PC-3 (cell line): ENCODE results near the gene DDX24. TPM values are rescaled to one million over a fixed set of nuclear protein-coding genes. Genes with fewer than 3 reads are reported as not detected.

Experiments used
- ATAC-seq: fragments of 200-7000 bp; cut with Tn5 transposase; 2 replicates; pipeline ENCODE4 v1.9.1; 2020; ENCODE audit warnings: mild to moderate bottlenecking, moderate library complexity
- BruUV-seq: library from RNA; stranded (reverse); fragments of 400-500 nt; replicated peaks from 2 replicates; lab custom pipeline; 2021; lab: Mats Ljungman, UMichigan
- CTCF ChIA-PET: fragments of 300-600 bp; sonication (Branson Sonifier 250); formaldehyde crosslinking; loops from one replicate; lab custom pipeline; 2022; ENCODE audit warnings: antibody characterized with exemption; lab: Charles Lee
- POLR2A ChIA-PET: fragments of 300-600 bp; sonication (Branson Sonifier 250); formaldehyde crosslinking; loops from one replicate; lab custom pipeline; 2022; ENCODE audit warnings: antibody characterized with exemption; ENCODE audit not compliant: unreplicated experiment; lab: Charles Lee
- DNase-seq: peaks from one replicate; pipeline ENCODE4 v3.0.0-alpha.2; 2015
- H2AFZ ChIP-seq: fragments of 300-600 bp; sonication (generic); 2 replicates; pipeline ENCODE4 v1.6.0; 2016; ENCODE audit warnings: antibody characterized with exemption, low read length
- H3F3A ChIP-seq: fragments of 300-600 bp; sonication (generic); one replicate; pipeline ENCODE4 v1.6.0; 2017; ENCODE audit warnings: antibody characterized with exemption, low read length, control low read depth, mild to moderate bottlenecking; ENCODE audit not compliant: unreplicated experiment
- H3K27ac ChIP-seq: fragments of 300-600 bp; sonication (generic); 2 replicates; pipeline ENCODE4 v1.5.1; 2016; ENCODE audit warnings: mild to moderate bottlenecking, low read length
- H3K27me3 ChIP-seq: fragments of 300-600 bp; sonication (generic); 2 replicates; pipeline ENCODE4 v1.6.1; 2016; ENCODE audit warnings: low read length, mixed read lengths
- H3K36me3 ChIP-seq: fragments of 300-600 bp; sonication (generic); 2 replicates; pipeline ENCODE4 v1.6.1; 2016; ENCODE audit warnings: low read depth, mixed run types, low read length, mixed read lengths
- H3K4me1 ChIP-seq: fragments of 300-600 bp; sonication (generic); 2 replicates; pipeline ENCODE4 v1.5.1; 2016; ENCODE audit warnings: low read length; ENCODE audit not compliant: insufficient read depth
- H3K4me2 ChIP-seq: fragments of 300-600 bp; sonication (generic); 2 replicates; pipeline ENCODE4 v1.6.0; 2016; ENCODE audit warnings: low read length
- H3K4me3 ChIP-seq: fragments of 300-600 bp; sonication (generic); 2 replicates; pipeline ENCODE4 v1.5.1; 2016; ENCODE audit warnings: mild to moderate bottlenecking, low read length, mixed read lengths
- H3K79me2 ChIP-seq: fragments of 300-600 bp; sonication (generic); 2 replicates; pipeline ENCODE4 v1.6.1; 2017; ENCODE audit warnings: low read length, mixed read lengths
- H3K9ac ChIP-seq: fragments of 300-600 bp; sonication (generic); 2 replicates; pipeline ENCODE4 v1.6.0; 2016; ENCODE audit warnings: mild to moderate bottlenecking, low read length
- H3K9me2 ChIP-seq: fragments of 300-600 bp; sonication (generic); replicated peaks from 2 replicates; pipeline ENCODE4 v1.6.1; 2016; ENCODE audit warnings: mixed run types, low read length, mixed read lengths
- H3K9me3 ChIP-seq: fragments of 300-600 bp; sonication (generic); 2 replicates; pipeline ENCODE4 v1.6.1; 2016; ENCODE audit warnings: low read length, mixed read lengths
- H4K20me1 ChIP-seq: fragments of 300-600 bp; sonication (generic); 2 replicates; pipeline ENCODE4 v1.6.1; 2016; ENCODE audit warnings: low read length, mixed read lengths
- CTCF ChIP-seq: fragments of 300-600 bp; sonication (generic); conservative IDR thresholded peaks from 2 replicates; pipeline ENCODE4 v1.5.1; 2017; ENCODE audit warnings: antibody characterized with exemption, low read depth, mild to moderate bottlenecking, low read length
- EZH2 ChIP-seq: fragments of 300-600 bp; sonication (generic); IDR thresholded peaks from one replicate; pipeline ENCODE4 v1.6.1; 2017; ENCODE audit warnings: antibody characterized with exemption, mild to moderate bottlenecking, low read length; ENCODE audit not compliant: unreplicated experiment
- EZH2phosphoT487 ChIP-seq: fragments of 300-600 bp; sonication (generic); IDR thresholded peaks from 2 replicates; pipeline ENCODE4 v1.6.1; 2018; ENCODE audit warnings: mild to moderate bottlenecking, antibody characterized with exemption, low read length, borderline replicate concordance
- intact Hi-C: fragments of 100-400 bp; cut with micrococcal nuclease; formaldehyde crosslinking; loops from 2 replicates; pipeline ENCODE4 v1.9.0; 2023
- total RNA-seq: library from RNA; depleted of rRNA; stranded (reverse); fragments of >200 nt; gene quantifications from 2 replicates; pipeline ENCODE4 v1.2.3, GENCODE V29; 2014

The DDX24 gene
- total RNA-seq, 1 experiment from 2014 or later, result 120 TPM

- no peak overlapping the region for H3K9ac ChIP-seq
- H3K4me3 ChIP-seq, result no peak overlapping the region
- no peaks in the 10 kb centered on the region for H3K9me2 ChIP-seq
- H3K4me1 ChIP-seq, result 0 out of 2 replicates have a peak, but pooled peaks cover 7% of the 10 kb centered on the region
- H3F3A ChIP-seq, result no peaks in the 10 kb centered on the region
- no peaks in the 10 kb centered on the region for H3K79me2 ChIP-seq
- DNase-seq, result no peak
- no peaks in the 10 kb centered on the region for H3K36me3 ChIP-seq
- no peak overlapping the region for H3K4me2 ChIP-seq
- POLR2A ChIA-PET, result no interaction called here
- intact Hi-C loops, result no loop called here
- TF ChIP-seq CTCF, result no peak
- no peak for TF ChIP-seq EZH2
- TF ChIP-seq EZH2phosphoT487, result no peak
- CTCF ChIA-PET, result no interaction called here
- no peaks in the 10 kb centered on the region for H4K20me1 ChIP-seq
- no peak overlapping the region for H3K27ac ChIP-seq
- BruUV-seq, result no TSS peak
- no peak overlapping the region for H2AFZ ChIP-seq
- no peaks in the 10 kb centered on the region for H3K9me3 ChIP-seq
- ATAC-seq, result no peak
- H3K27me3 ChIP-seq, result no peaks in the 10 kb centered on the region
These were observed 72.8 kb downstream of the DDX24 start for GRCh38 chr14:94008234-94008633.

DNA sequence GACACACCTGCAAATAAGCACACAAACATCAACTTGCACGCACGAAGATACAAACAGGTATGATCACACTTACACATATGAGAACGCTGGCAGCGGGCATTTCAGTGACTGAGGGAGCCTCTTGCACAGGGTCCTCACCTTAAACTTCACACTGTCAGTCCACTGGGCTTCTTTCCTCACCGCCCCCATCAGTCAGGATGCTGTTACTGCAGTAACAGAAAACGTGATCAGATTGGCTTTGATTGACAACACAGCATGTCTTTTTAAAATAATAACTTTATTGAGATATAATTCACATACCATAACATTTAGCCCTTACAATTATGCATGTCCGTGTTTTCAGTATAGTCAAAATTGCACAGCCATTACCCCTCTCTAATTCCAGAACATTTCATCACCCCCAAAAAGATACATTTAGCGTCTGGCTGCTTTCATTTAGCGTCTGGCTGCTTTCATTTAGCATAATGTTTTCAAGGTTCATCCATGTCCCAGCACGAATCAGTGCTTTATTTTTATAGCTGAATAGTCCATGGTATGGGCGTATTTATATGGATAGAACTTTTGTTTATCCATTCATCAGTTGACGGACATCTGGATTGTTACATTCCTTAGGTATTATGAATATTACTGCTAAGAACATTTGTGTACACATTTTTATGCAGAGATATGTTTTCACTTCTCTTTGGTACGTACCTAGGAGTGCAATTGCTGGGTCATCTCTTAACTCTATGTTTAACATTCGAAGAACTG, 75.5 kb downstream of the DDX24 start:
- Histone ChIP-seq H3K9me2 (no peaks in the 10 kb centered on the region), H3K27ac (no peak overlapping the region), H3K4me1 (0 out of 2 replicates have a peak, but pooled peaks cover 7% of the 10 kb centered on the region), H3K79me2 (no peaks in the 10 kb centered on the region), H3F3A (no peaks in the 10 kb centered on the region), H3K27me3 (no peaks in the 10 kb centered on the region), H3K9ac (no peak overlapping the region), H3K4me3 (no peak overlapping the region), H2AFZ (no peak overlapping the region), H3K36me3 (no peaks in the 10 kb centered on the region), H3K4me2 (no peak overlapping the region), H3K9me3 (no peaks in the 10 kb centered on the region), H4K20me1 (no peaks in the 10 kb centered on the region)
- BruUV-seq, result no TSS peak
- TF ChIP-seq CTCF (peak; percentile 55), EZH2phosphoT487 (no peak)
- CTCF ChIA-PET, result no interaction called here
- intact Hi-C loops, result no loop called here
- DNase-seq (peak; percentile 35), ATAC-seq (no peak)
- POLR2A ChIA-PET, result no interaction called here

DNA sequence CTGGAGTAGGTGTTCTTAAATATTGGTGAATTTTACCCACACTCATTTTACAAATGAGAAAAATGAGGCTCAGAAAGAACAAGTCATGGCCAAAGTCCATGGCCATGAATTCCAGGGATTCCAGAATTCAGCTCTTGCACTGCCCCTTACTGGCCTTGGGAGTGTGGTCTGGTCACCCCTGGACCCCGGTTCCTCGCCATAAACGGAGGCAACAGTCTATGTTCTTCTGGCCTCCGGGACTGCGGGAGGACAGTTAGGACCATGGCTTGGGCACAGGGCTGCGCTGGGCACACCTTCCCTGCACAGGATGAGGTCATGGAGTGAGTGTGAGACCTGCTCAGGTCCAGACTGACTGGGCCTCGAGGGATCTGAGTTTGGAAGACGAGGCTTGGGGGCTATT, 77.0 kb downstream of the DDX24 start:
- H3F3A ChIP-seq, result no peaks in the 10 kb centered on the region
- H3K36me3 ChIP-seq, result no peaks in the 10 kb centered on the region
- no peak overlapping the region for H3K27ac ChIP-seq
- H3K79me2 ChIP-seq, result no peaks in the 10 kb centered on the region
- intact Hi-C loops, result no loop called here
- H3K9me2 ChIP-seq, result no peaks in the 10 kb centered on the region
- H3K4me1 ChIP-seq, result no peaks in the 10 kb centered on the region
- ChIA-PET CTCF (no interaction called here), POLR2A (no interaction called here)
- ATAC-seq (no peak), DNase-seq (no peak)
- no peaks in the 10 kb centered on the region for H3K9me3 ChIP-seq
- H3K27me3 ChIP-seq, result no peaks in the 10 kb centered on the region
- no peak overlapping the region for H3K9ac ChIP-seq
- H3K4me3 ChIP-seq, result no peak overlapping the region
- H4K20me1 ChIP-seq, result no peaks in the 10 kb centered on the region
- H3K4me2 ChIP-seq, result no peak overlapping the region
- no peak for TF ChIP-seq EZH2
- no peak for TF ChIP-seq EZH2phosphoT487
- no peak overlapping the region for H2AFZ ChIP-seq
- BruUV-seq, result no TSS peak
